ENCODE measurements around the gene KCNG4. TPM values are rescaled to one million over a fixed set of nuclear protein-coding genes. Genes with fewer than 3 reads are reported as not detected.
"Not testable (repeated sequence)": the region's sequence is repeated elsewhere in the genome, so short reads cannot be mapped to it uniquely, and the experiment has no call there.

The KCNG4 gene
- polyA plus RNA-seq, 1 donor (not counting 4 experiments of a cell fraction or from before 2014, with no cell fraction given): not detected

DNA sequence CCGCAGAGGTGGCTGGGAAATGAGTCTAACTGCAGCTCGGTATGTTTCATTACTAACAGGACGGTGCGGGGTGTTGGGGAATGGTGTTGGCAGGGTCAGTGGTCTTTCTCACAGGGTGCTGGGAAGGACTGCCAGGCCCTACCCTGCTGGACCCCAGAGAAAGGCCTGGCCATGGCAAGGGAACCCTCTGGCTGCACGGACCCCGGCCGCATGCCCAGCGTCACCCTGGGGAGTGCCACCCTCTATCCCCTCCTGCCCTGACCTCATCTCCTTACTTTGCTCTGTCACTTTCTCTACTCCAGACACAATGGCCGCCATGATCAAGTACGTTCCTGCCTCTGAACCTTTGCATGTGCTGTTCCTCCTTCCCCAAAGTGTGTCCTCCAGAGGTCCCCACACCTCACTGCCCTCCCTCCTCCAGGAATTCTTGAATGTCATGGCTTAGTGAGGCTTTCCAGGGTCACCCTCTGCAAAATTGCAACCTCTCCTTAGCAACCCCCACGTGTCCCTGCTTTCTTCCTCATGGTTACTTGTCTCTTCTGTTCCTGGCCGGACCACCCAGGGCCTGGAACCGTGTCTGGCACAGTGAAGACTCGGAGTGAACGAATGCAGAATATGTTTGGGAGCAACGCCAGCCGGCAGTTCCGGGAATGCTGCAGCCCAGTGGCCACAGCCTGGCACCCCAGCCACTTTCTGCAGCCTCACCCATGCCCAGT is 33.7 kb downstream of the KCNG4 start:
- Histone ChIP-seq H4K20me1 (ENCODE audit: control insufficient read depth, extremely low read depth, insufficient read depth, low read length) (no peaks in the 10 kb centered on the region), H3K79me2 (ENCODE audit: control insufficient read depth, insufficient read depth, low read length) (no peaks in the 10 kb centered on the region), H3K9me3 (ENCODE audit: control insufficient read depth, low read depth, low read length) (no peaks in the 10 kb centered on the region), H3K27ac (ENCODE audit: control insufficient read depth, insufficient read depth, low read length) (no peak overlapping the region), H3K4me3 (ENCODE audit: control insufficient read depth in 2 of 3, extremely low read depth in 1 of 3, insufficient read depth in 2 of 3, low read depth in 1 of 3, low read length in 3 of 3) (no peak overlapping the region), H3K27me3 (ENCODE audit: control insufficient read depth, extremely low read depth, insufficient read depth, low read length) (peaks cover 6% of the 10 kb centered on the region), H3K9ac (ENCODE audit: control insufficient read depth, extremely low read depth, insufficient read depth, low read length) (no peak overlapping the region), H3K36me3 (ENCODE audit: control insufficient read depth in 2 of 2, extremely low read depth in 1 of 2, insufficient read depth in 2 of 2, low read length in 2 of 2) (no peaks in the 10 kb centered on the region), H3K4me2 (ENCODE audit: control insufficient read depth, extremely low read depth, insufficient read depth, low read depth, low read length) (no peak overlapping the region), H3K9me1 (ENCODE audit: control insufficient read depth, extremely low read depth, insufficient read depth, low read length) (no peaks in the 10 kb centered on the region), H2AFZ (ENCODE audit: control insufficient read depth, low read length) (no peak overlapping the region), H3K4me1 (ENCODE audit: control insufficient read depth, extremely low read depth, insufficient read depth, low read length) (no peaks in the 10 kb centered on the region)
- TF ChIP-seq, protein P1, sequence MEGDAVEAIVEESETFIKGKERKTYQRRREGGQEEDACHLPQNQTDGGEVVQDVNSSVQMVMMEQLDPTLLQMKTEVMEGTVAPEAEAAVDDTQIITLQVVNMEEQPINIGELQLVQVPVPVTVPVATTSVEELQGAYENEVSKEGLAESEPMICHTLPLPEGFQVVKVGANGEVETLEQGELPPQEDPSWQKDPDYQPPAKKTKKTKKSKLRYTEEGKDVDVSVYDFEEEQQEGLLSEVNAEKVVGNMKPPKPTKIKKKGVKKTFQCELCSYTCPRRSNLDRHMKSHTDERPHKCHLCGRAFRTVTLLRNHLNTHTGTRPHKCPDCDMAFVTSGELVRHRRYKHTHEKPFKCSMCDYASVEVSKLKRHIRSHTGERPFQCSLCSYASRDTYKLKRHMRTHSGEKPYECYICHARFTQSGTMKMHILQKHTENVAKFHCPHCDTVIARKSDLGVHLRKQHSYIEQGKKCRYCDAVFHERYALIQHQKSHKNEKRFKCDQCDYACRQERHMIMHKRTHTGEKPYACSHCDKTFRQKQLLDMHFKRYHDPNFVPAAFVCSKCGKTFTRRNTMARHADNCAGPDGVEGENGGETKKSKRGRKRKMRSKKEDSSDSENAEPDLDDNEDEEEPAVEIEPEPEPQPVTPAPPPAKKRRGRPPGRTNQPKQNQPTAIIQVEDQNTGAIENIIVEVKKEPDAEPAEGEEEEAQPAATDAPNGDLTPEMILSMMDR (optimal IDR thresholded peaks at IDR 0.05 in 1 of 3, IDR thresholded peaks at IDR 0.05 in 1 of 3, conservative IDR thresholded peaks at IDR 0.05 in 1 of 3; ENCODE audit: extremely low read depth in 1 of 3, insufficient read depth in 2 of 3, low read length in 3 of 3): no peak
- dilution Hi-C loops (cut with MboI; ENCODE audit: extremely low pct_ligation_motif_present, low sequenced_read_pairs): no loop called here
- no peak for DNase-seq (ENCODE audit: low read depth, low spot score)
- no peak for FAIRE-seq

DNA sequence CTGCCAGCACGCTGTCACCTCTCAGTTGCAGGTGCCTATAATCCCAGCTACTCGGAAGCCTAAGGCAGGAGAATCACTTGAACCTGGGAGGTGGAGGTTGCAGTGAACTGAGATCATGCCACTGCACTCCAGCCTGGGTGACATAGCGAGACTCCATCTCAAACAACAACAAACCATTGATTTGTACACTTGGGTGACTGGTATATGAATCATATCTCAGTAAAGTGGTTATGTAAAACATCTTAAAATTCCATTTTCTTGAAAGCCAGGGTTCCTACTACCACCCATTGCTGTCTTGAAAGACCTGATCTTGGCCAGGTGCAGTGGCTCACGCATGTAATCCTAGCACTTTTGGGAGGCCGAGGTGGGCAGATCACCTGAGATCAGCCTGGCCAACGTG is 34.7 kb downstream of the KCNG4 start:
- not testable (repeated sequence) for H3K9me3 ChIP-seq (ENCODE audit: control insufficient read depth, low read depth, low read length); DNase-seq (ENCODE audit: low read depth, low spot score)

DNA sequence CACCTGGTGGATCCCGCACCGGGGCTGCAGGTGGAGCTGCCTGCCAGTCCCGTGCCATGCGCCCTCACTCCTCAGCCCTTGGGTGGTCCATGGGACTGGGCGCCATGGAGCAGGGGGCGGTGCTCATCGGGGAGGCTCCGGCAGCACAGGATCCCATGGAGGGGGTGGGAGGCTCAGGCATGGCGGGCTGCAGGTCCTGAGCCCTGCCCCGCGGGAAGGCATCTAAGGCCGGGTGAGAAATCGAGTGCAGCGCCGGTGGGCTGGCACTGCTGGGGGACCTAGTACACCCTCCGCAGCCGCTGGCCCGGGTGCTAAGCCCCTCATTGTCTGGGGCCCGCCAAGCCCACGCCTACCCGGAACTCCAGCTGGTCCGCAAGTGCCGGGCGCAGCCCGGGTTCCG is 35.3 kb downstream of the KCNG4 start:
- H3K27ac ChIP-seq (ENCODE audit: control insufficient read depth, insufficient read depth, low read length); H3K27me3 ChIP-seq (ENCODE audit: control insufficient read depth, extremely low read depth, insufficient read depth, low read length); H3K9ac ChIP-seq (ENCODE audit: control insufficient read depth, extremely low read depth, insufficient read depth, low read length); DNase-seq (ENCODE audit: low read depth, low spot score); H3K79me2 ChIP-seq (ENCODE audit: control insufficient read depth, insufficient read depth, low read length); H3K36me3 ChIP-seq (ENCODE audit: control insufficient read depth in 2 of 2, extremely low read depth in 1 of 2, insufficient read depth in 2 of 2, low read length in 2 of 2); H3K4me1 ChIP-seq (ENCODE audit: control insufficient read depth, extremely low read depth, insufficient read depth, low read length); FAIRE-seq; dilution Hi-C loops (cut with MboI; ENCODE audit: extremely low pct_ligation_motif_present, low sequenced_read_pairs); H3K9me3 ChIP-seq (ENCODE audit: control insufficient read depth, low read depth, low read length); H3K9me1 ChIP-seq (ENCODE audit: control insufficient read depth, extremely low read depth, insufficient read depth, low read length); H3K4me3 ChIP-seq (ENCODE audit: control insufficient read depth in 2 of 3, extremely low read depth in 1 of 3, insufficient read depth in 2 of 3, low read depth in 1 of 3, low read length in 3 of 3); H2AFZ ChIP-seq (ENCODE audit: control insufficient read depth, low read length); H3K4me2 ChIP-seq (ENCODE audit: control insufficient read depth, extremely low read depth, insufficient read depth, low read depth, low read length); H4K20me1 ChIP-seq (ENCODE audit: control insufficient read depth, extremely low read depth, insufficient read depth, low read length): not testable (repeated sequence)

More for the DNA sequence above, 34.7 kb downstream of the KCNG4 start:
- H3K4me3 ChIP-seq (ENCODE audit: control insufficient read depth in 2 of 3, extremely low read depth in 1 of 3, insufficient read depth in 2 of 3, low read depth in 1 of 3, low read length in 3 of 3); dilution Hi-C loops (cut with MboI; ENCODE audit: extremely low pct_ligation_motif_present, low sequenced_read_pairs); H3K27me3 ChIP-seq (ENCODE audit: control insufficient read depth, extremely low read depth, insufficient read depth, low read length); H3K4me1 ChIP-seq (ENCODE audit: control insufficient read depth, extremely low read depth, insufficient read depth, low read length); FAIRE-seq; H4K20me1 ChIP-seq (ENCODE audit: control insufficient read depth, extremely low read depth, insufficient read depth, low read length); H2AFZ ChIP-seq (ENCODE audit: control insufficient read depth, low read length); H3K4me2 ChIP-seq (ENCODE audit: control insufficient read depth, extremely low read depth, insufficient read depth, low read depth, low read length); H3K79me2 ChIP-seq (ENCODE audit: control insufficient read depth, insufficient read depth, low read length); H3K36me3 ChIP-seq (ENCODE audit: control insufficient read depth in 2 of 2, extremely low read depth in 1 of 2, insufficient read depth in 2 of 2, low read length in 2 of 2); H3K9me1 ChIP-seq (ENCODE audit: control insufficient read depth, extremely low read depth, insufficient read depth, low read length); H3K9ac ChIP-seq (ENCODE audit: control insufficient read depth, extremely low read depth, insufficient read depth, low read length); H3K27ac ChIP-seq (ENCODE audit: control insufficient read depth, insufficient read depth, low read length): not testable (repeated sequence)

All from keratinocyte (primary cell).